A549 (cell line): Measurements from ENCODE around the gene INSIG1. TPM values are rescaled to one million over a fixed set of nuclear protein-coding genes. Genes with fewer than 3 reads are reported as not detected.

Experiments
- ATAC-seq, 2 experiments: fragments of 200-7000 bp in 1 of 2; fragments of >200 bp in 1 of 2; cut with Nextera tagmentation in 1 of 2; cut with Tn5 transposase in 1 of 2; 3 replicates each; pipeline versions ENCODE4 v1.8.0 to v1.9.1; 2018 to 2020; ENCODE audit warnings: mild to moderate bottlenecking in 1 of 2, moderate library complexity in 1 of 2
- CTCF ChIA-PET: fragments of 300-600 bp; sonication (Branson Sonifier 250); formaldehyde crosslinking; extraction: SDS; loops from one replicate; lab custom pipeline; 2021; ENCODE audit warnings: antibody characterized with exemption, inconsistent platforms; lab: Yijun Ruan, JAX
- POLR2A ChIA-PET: fragments of 350-600 bp; formaldehyde crosslinking; extraction: SDS; loops from one replicate; lab custom pipeline; 2021; ENCODE audit warnings: antibody characterized with exemption, inconsistent platforms; lab: Yijun Ruan, JAX
- DNase-seq, 2 experiments: peaks; one replicate each; pipeline versions ENCODE4 v3.0.0 to v3.0.0-alpha.2; 2011 to 2016; ENCODE audit warnings: low read depth in 1 of 2, low spot score in 1 of 2
- FAIRE-seq: peaks from 2 replicates; lab custom pipeline; 2011; peaks lifted over from hg19 to GRCh38; lab: Jason Lieb, UNC
- H3K27ac ChIP-seq, 2 experiments: fragments of >200 bp; sonication (Bioruptor Twin); formaldehyde crosslinking; 3 replicates each; pipeline ENCODE4 v1.5.1; 2016 to 2017
- H3K4me1 ChIP-seq: fragments of >200 bp; sonication (Bioruptor Twin); formaldehyde crosslinking; 3 replicates; pipeline ENCODE4 v1.6.1; 2016
- H3K4me2 ChIP-seq: fragments of >200 bp; sonication (Bioruptor Twin); formaldehyde crosslinking; 3 replicates; pipeline ENCODE4 v1.6.1; 2016
- H3K4me3 ChIP-seq: fragments of >200 bp; sonication (Bioruptor Twin); formaldehyde crosslinking; 3 replicates; pipeline ENCODE4 v1.5.1; 2016
- H3K9me3 ChIP-seq: fragments of >200 bp; sonication (Bioruptor Twin); formaldehyde crosslinking; 3 replicates; pipeline ENCODE4 v1.6.1; 2016
- BCL3 ChIP-seq: fragments of >200 bp; sonication (Bioruptor Twin); formaldehyde crosslinking; IDR thresholded peaks from 3 replicates; pipeline ENCODE4 v1.6.1; 2016
- BHLHE40 ChIP-seq: IDR thresholded peaks from 2 replicates; pipeline ENCODE4 v1.6.1; 2012; ENCODE audit warnings: low read depth, low read length, inconsistent platforms
- CBX2 ChIP-seq: fragments of 200-600 bp; sonication (generic); IDR thresholded peaks from 2 replicates; pipeline ENCODE4 v1.6.1; 2016; ENCODE audit warnings: low read depth, mild to moderate bottlenecking, borderline replicate concordance
- CEBPB ChIP-seq, 2 experiments: fragments of >200 bp in 1 of 2; sonication (Bioruptor Twin) in 1 of 2; formaldehyde crosslinking in 1 of 2; IDR thresholded peaks; 2 replicates each; pipeline ENCODE4 v1.6.1; 2012 to 2016
- E2F6 ChIP-seq: IDR thresholded peaks from 2 replicates; pipeline ENCODE4 v1.6.1; 2012; ENCODE audit warnings: low read depth, borderline replicate concordance
- EHF ChIP-seq: fragments of 250-450 bp; sonication (Bioruptor Pico); IDR thresholded peaks from 2 replicates; pipeline ENCODE4 v1.5.0; 2020; ENCODE audit warnings: mild to moderate bottlenecking
- EHMT2 ChIP-seq: fragments of 200-600 bp; sonication (generic); IDR thresholded peaks from 2 replicates; pipeline ENCODE4 v1.6.1; 2016; ENCODE audit warnings: antibody characterized with exemption, low read depth, mild to moderate bottlenecking, moderate library complexity
- EP300 ChIP-seq, 2 experiments: fragments of >200 bp; sonication (Bioruptor Twin); formaldehyde crosslinking; IDR thresholded peaks; 2 replicates in 1 of 2; 3 replicates in 1 of 2; pipeline ENCODE4 v1.6.1; 2016 to 2017
- ESRRA ChIP-seq: fragments of 150-350 bp; IDR thresholded peaks from 2 replicates; pipeline ENCODE4 v1.6.1; 2014; ENCODE audit warnings: mild to moderate bottlenecking, low read length, borderline replicate concordance
- FOSB ChIP-seq: fragments of 250-450 bp; sonication (Bioruptor Pico); IDR thresholded peaks from 2 replicates; pipeline ENCODE4 v1.5.0; 2020; ENCODE audit warnings: mild to moderate bottlenecking, moderate library complexity
- FOSL2 ChIP-seq, 2 experiments: fragments of 450-650 bp in 1 of 2; fragments of >200 bp in 1 of 2; sonication (Bioruptor Twin) in 1 of 2; formaldehyde crosslinking; IDR thresholded peaks; 2 replicates each; pipeline versions ENCODE4 v1.5.0 to v1.6.1; 2016 to 2020; ENCODE audit warnings: mild to moderate bottlenecking in 1 of 2, moderate library complexity in 1 of 2
- FOXS1 ChIP-seq: fragments of 250-450 bp; sonication (Bioruptor Pico); IDR thresholded peaks from 2 replicates; pipeline ENCODE4 v1.5.0; 2020; ENCODE audit warnings: mild to moderate bottlenecking, moderate library complexity
- HEYL ChIP-seq: fragments of 250-450 bp; sonication (Bioruptor Pico); IDR thresholded peaks from 2 replicates; pipeline ENCODE4 v1.8.0; 2021; ENCODE audit warnings: mild to moderate bottlenecking, moderate library complexity
- JUNB ChIP-seq: fragments of >200 bp; sonication (Bioruptor Twin); formaldehyde crosslinking; IDR thresholded peaks from 2 replicates; pipeline ENCODE4 v1.6.1; 2016
- MAFK ChIP-seq: fragments of 450-650 bp; IDR thresholded peaks from 2 replicates; pipeline ENCODE4 v1.6.1; 2014; ENCODE audit not compliant: partially characterized antibody
- MAX ChIP-seq: IDR thresholded peaks from 2 replicates; pipeline ENCODE4 v1.6.1; 2012
- MYC ChIP-seq: IDR thresholded peaks from 2 replicates; pipeline ENCODE4 v1.6.1; 2012; ENCODE audit warnings: mild to moderate bottlenecking, inconsistent platforms, low read length, improper control_type of control experiment, borderline replicate concordance
- NPAS2 ChIP-seq: fragments of 250-450 bp; sonication (Bioruptor Pico); IDR thresholded peaks from 2 replicates; pipeline ENCODE4 v1.8.0; 2022; ENCODE audit warnings: mild to moderate bottlenecking, moderate library complexity, borderline replicate concordance
- PHF8 ChIP-seq: fragments of 200-600 bp; sonication (generic); IDR thresholded peaks from 2 replicates; pipeline ENCODE4 v1.6.1; 2016; ENCODE audit warnings: low read depth, mild to moderate bottlenecking, antibody characterized with exemption, moderate library complexity, borderline replicate concordance
- POLR2A ChIP-seq: IDR thresholded peaks from 2 replicates; pipeline ENCODE4 v1.6.1; 2012; ENCODE audit warnings: mild to moderate bottlenecking, low read length
- RAD21 ChIP-seq, 2 experiments: fragments of >200 bp in 1 of 2; sonication (Bioruptor Twin) in 1 of 2; formaldehyde crosslinking in 1 of 2; IDR thresholded peaks in 1 of 2; conservative IDR thresholded peaks in 1 of 2; 2 replicates in 1 of 2; 3 replicates in 1 of 2; pipeline ENCODE4 v1.6.1; 2012 to 2018; ENCODE audit warnings: inconsistent platforms in 1 of 2
- RCOR1 ChIP-seq: fragments of 150-350 bp; IDR thresholded peaks from 2 replicates; pipeline ENCODE4 v1.6.1; 2014; ENCODE audit warnings: antibody characterized with exemption, low read length, low read depth
- RNF2 ChIP-seq: fragments of 200-600 bp; sonication (generic); IDR thresholded peaks from 2 replicates; pipeline ENCODE4 v1.6.1; 2016; ENCODE audit warnings: low read depth, mild to moderate bottlenecking, antibody characterized with exemption, moderate library complexity, borderline replicate concordance
- TFCP2L1 ChIP-seq: fragments of 250-450 bp; sonication (Bioruptor Pico); IDR thresholded peaks from 2 replicates; pipeline ENCODE4 v1.5.0; 2021; ENCODE audit warnings: mild to moderate bottlenecking
- TP53 ChIP-seq: fragments of 250-450 bp; sonication (Bioruptor Pico); IDR thresholded peaks from 2 replicates; pipeline ENCODE4 v1.5.0; 2021; ENCODE audit warnings: mild to moderate bottlenecking, moderate library complexity
- USF2 ChIP-seq: fragments of 450-650 bp; IDR thresholded peaks from 2 replicates; pipeline ENCODE4 v1.6.1; 2014; ENCODE audit warnings: antibody characterized with exemption
- ZSCAN20 ChIP-seq: fragments of 250-450 bp; sonication (Bioruptor Pico); IDR thresholded peaks from 2 replicates; pipeline ENCODE4 v1.8.0; 2022; ENCODE audit warnings: mild to moderate bottlenecking, moderate library complexity
- WGBS: methylation state at CpG from one replicate; pipeline ENCODE4 v1.1.6; 2017; ENCODE audit errors: missing lambda C conversion rate; 5-methylcytosine and 5-hydroxymethylcytosine counted together
- polyA plus RNA-seq, 4 experiments: library from polyadenylated mRNA; depleted of rRNA in 3 of 4; stranded (reverse); fragments of >200 nt; fragmentation: RNase III in 1 of 4; extraction: RNeasy Plus Mini Kit Qiagen cat#74134 plus additional on column Dnase treatment in 1 of 4; gene quantifications; 2 replicates in 3 of 4; 3 replicates in 1 of 4; pipeline ENCODE4 v1.2.3, GENCODE V29; 2011 to 2017

INSIG1 gene
- polyA plus RNA-seq, 2 of the 4 experiments (the other 2 are of a cell fraction), result 19.7 to 33.4 TPM

GRCh38 chr7:155295511-155295910 lies 2.2 kb upstream of the INSIG1 start:
- CTCF ChIA-PET, result interaction anchor here (0.8 to 3.1 kb wide), 4 partner anchors 13 to 105 kb away, joined by 3 to 14 read pairs (median 4); no protein-coding TSS in a partner anchor
- H3K4me2 ChIP-seq, result no peak overlapping the region
- ATAC-seq (no peak), DNase-seq (no peak), FAIRE-seq (no peak)
- H3K9me3 ChIP-seq, result no peaks in the 10 kb centered on the region
- POLR2A ChIA-PET, result interaction anchor here (2.8 kb wide), 1 partner anchor 90 kb away, joined by 23 read pairs; no protein-coding TSS in a partner anchor
- H3K27ac ChIP-seq, result no peak overlapping the region
- H3K4me3 ChIP-seq, result no peak overlapping the region
- TF ChIP-seq FOSL2 (IDR thresholded peaks at IDR 0.05) (no peak), FOSL2 (CRISPR knock-in tag; IDR thresholded peaks at IDR 0.05) (no peak), CEBPB (IDR thresholded peaks at IDR 0.05) (no peak), TP53 (CRISPR knock-in tag) (no peak)
- peaks cover 31% of the 10 kb centered on the region for H3K4me1 ChIP-seq
- 85% methylated on average over 7 of the region's 7 CpGs for WGBS

GRCh38 chr7:155296006-155296787 lies 1.5 kb upstream of the INSIG1 start:
- CTCF ChIA-PET, result interaction anchor here (1.1 to 3.1 kb wide), 4 partner anchors 13 to 106 kb away, joined by 3 to 14 read pairs (median 8); no protein-coding TSS in a partner anchor
- Histone ChIP-seq H3K9me3 (no peaks in the 10 kb centered on the region), H3K4me1 (peaks cover 28% of the 10 kb centered on the region), H3K27ac (peak overlapping the region; percentile 98), H3K4me3 (peak overlapping the region; percentile 90), H3K4me2 (peak overlapping the region; percentile 99)
- 86% methylated on average over 18 of the region's 18 CpGs for whole genome bisulfite sequencing
- DNase-seq (no peak), ATAC-seq (no peak), FAIRE-seq (no peak)
- POLR2A ChIA-PET, result interaction anchor here (0.9 to 2.8 kb wide), 3 partner anchors 35 to 129 kb away, joined by 3 to 23 read pairs (median 3); no protein-coding TSS in a partner anchor
- TF ChIP-seq POLR2A, result no peak
- no peak for TF ChIP-seq EP300 (IDR thresholded peaks at IDR 0.05)
- TF ChIP-seq CBX2, result no peak
- TF ChIP-seq EHMT2, result no peak
- no peak for TF ChIP-seq BHLHE40

GRCh38 chr7:155296788-155297516 lies 726 bp upstream of the INSIG1 start:
- Histone ChIP-seq H3K9me3 (no peaks in the 10 kb centered on the region), H3K27ac (peak overlapping the region; percentile 98), H3K4me1 (peaks cover 23% of the 10 kb centered on the region), H3K4me2 (peak overlapping the region; percentile 99), H3K4me3 (peak overlapping the region; percentile 90)
- ATAC-seq (peak; percentile 52 to 53), FAIRE-seq (no peak), DNase-seq (peak; percentile 46 to 49)
- CTCF ChIA-PET, result interaction anchor here (0.7 to 3.1 kb wide), 4 partner anchors 14 to 107 kb away, joined by 3 to 14 read pairs (median 8); no protein-coding TSS in a partner anchor
- TF ChIP-seq MYC (no peak), PHF8 (peak; percentile 28), ZSCAN20 (no peak), MAFK (peak; percentile 33), EHF (CRISPR knock-in tag) (no peak), FOSL2 (IDR thresholded peaks at IDR 0.05) (no peak), FOSL2 (CRISPR knock-in tag; IDR thresholded peaks at IDR 0.05) (peak; percentile 63), MAX (peak; percentile 62; the same call in 1 of the 2 replicates), RAD21 (conservative IDR thresholded peaks at IDR 0.05 in 1 of 2, IDR thresholded peaks at IDR 0.05 in 1 of 2) (no peak), ESRRA (no peak), FOSB (0 out of 2 replicates have a peak, but pooled peaks have one; percentile 23), NPAS2 (CRISPR knock-in tag) (no peak), E2F6 (peak; percentile 33; the same call in 1 of the 2 replicates), BCL3 (no peak), HEYL (no peak), FOXS1 (CRISPR knock-in tag) (no peak), BHLHE40 (0 out of 2 replicates have a peak, but pooled peaks have one; percentile 6), TFCP2L1 (peak; percentile 64; the same call in 1 of the 2 replicates), RNF2 (0 out of 2 replicates have a peak, but pooled peaks have one; percentile 77), RCOR1 (no peak), JUNB (no peak), USF2 (no peak)
- WGBS, result 16% methylated on average over 16 of the region's 57 CpGs
- POLR2A ChIA-PET, result interaction anchor here (0.7 to 2.8 kb wide), 13 partner anchors 9 to 294 kb away, joined by 3 to 23 read pairs (median 3); partner anchors contain the start of gene PAXIP1
